Panc1 (cell line): ENCODE results near the gene CLCF1. TPM values are rescaled to one million over a fixed set of nuclear protein-coding genes. Genes with fewer than 3 reads are reported as not detected.

Source experiments
- ATAC-seq: fragments of 200-7000 bp; cut with Tn5 transposase; 2 replicates; pipeline ENCODE4 v1.9.1; 2020; ENCODE audit warnings: mild to moderate bottlenecking, moderate library complexity
- BruUV-seq: library from RNA; stranded (reverse); fragments of 400-500 nt; replicated peaks from 2 replicates; lab custom pipeline; 2021; lab: Mats Ljungman, UMichigan
- CTCF ChIA-PET: fragments of 300-600 bp; sonication (Branson Sonifier 250); formaldehyde crosslinking; loops from one replicate; lab custom pipeline; 2022; ENCODE audit warnings: antibody characterized with exemption; lab: Charles Lee
- POLR2A ChIA-PET: fragments of 300-600 bp; sonication (Branson Sonifier 250); formaldehyde crosslinking; loops from one replicate; lab custom pipeline; 2022; ENCODE audit warnings: antibody characterized with exemption; lab: Charles Lee
- DNase-seq: peaks from one replicate; pipeline ENCODE4 v3.0.0-alpha.2; 2010; ENCODE audit warnings: low read depth, low spot score
- H3K27ac ChIP-seq: 2 replicates; pipeline ENCODE4 v1.5.1; 2011; ENCODE audit warnings: mild to moderate bottlenecking, low read length, inconsistent platforms
- H3K27me3 ChIP-seq: fragments of 200-500 bp; sonication (Bioruptor generic); 2 replicates; pipeline ENCODE4 v1.6.0; 2014; ENCODE audit warnings: low read length, inconsistent platforms; ENCODE audit not compliant: control insufficient read depth, insufficient read depth
- H3K36me3 ChIP-seq: fragments of 200-500 bp; sonication (Bioruptor generic); 2 replicates; pipeline ENCODE4 v1.5.1; 2014; ENCODE audit warnings: inconsistent platforms, mild to moderate bottlenecking, low read length, moderate library complexity; ENCODE audit not compliant: control insufficient read depth, insufficient read depth
- H3K4me1 ChIP-seq: 2 replicates; pipeline ENCODE4 v1.5.1; 2011; ENCODE audit warnings: inconsistent platforms, mild to moderate bottlenecking, low read length, moderate library complexity; ENCODE audit not compliant: control insufficient read depth, insufficient read depth
- H3K4me3 ChIP-seq, 2 experiments: 2 replicates each; pipeline ENCODE4 v1.5.1; 2011 to 2012; ENCODE audit warnings: low read depth in 2 of 2, low read length in 2 of 2, mild to moderate bottlenecking in 2 of 2, inconsistent platforms in 1 of 2, moderate library complexity in 1 of 2
- H3K9me3 ChIP-seq: fragments of 200-500 bp; sonication (Bioruptor generic); 2 replicates; pipeline ENCODE4 v1.5.1; 2014; ENCODE audit warnings: low read depth, mild to moderate bottlenecking, inconsistent platforms, low read length, moderate library complexity; ENCODE audit not compliant: control insufficient read depth, insufficient read depth
- POLR2AphosphoS5 ChIP-seq: IDR thresholded peaks from 2 replicates; pipeline ENCODE4 v1.6.1; 2012; ENCODE audit warnings: mild to moderate bottlenecking, low read depth, low read length, moderate library complexity
- SIN3A ChIP-seq: IDR thresholded peaks from 2 replicates; pipeline ENCODE4 v1.6.1; 2012; ENCODE audit warnings: low read depth, mild to moderate bottlenecking, low read length, moderate library complexity, borderline replicate concordance; ENCODE audit not compliant: insufficient read depth
- TCF7L2 ChIP-seq: IDR thresholded peaks from 2 replicates; pipeline ENCODE4 v1.6.1; 2011; ENCODE audit warnings: mild to moderate bottlenecking, low read depth, low read length, inconsistent platforms
- in situ Hi-C: cut with HindIII; loops from 2 replicates; pipeline ENCODE4 v1.10.0; 2016; ENCODE audit warnings: low sequenced_read_pairs, low pct_unique_long_range_greater_than_20kb
- intact Hi-C: fragments of 100-400 bp; cut with micrococcal nuclease; formaldehyde crosslinking; loops from one replicate; pipeline ENCODE4 v1.10.0; 2022; ENCODE audit not compliant: unreplicated experiment
- total RNA-seq: library from RNA; stranded (reverse); gene quantifications from one replicate; pipeline ENCODE4 v1.2.1, GENCODE V29; 2021; ENCODE audit not compliant: unreplicated experiment
- TF ChIP-seq, protein P1 (sequence below): fragments of 450-650 bp; IDR thresholded peaks from 2 replicates; pipeline ENCODE4 v1.5.1; 2017; ENCODE audit warnings: mild to moderate bottlenecking
- TF ChIP-seq, protein P2 (sequence below), 2 experiments: IDR thresholded peaks; 2 replicates each; pipeline ENCODE4 v1.6.1; 2011 to 2012; ENCODE audit warnings: low read depth in 2 of 2, control low read depth in 1 of 2, low read length in 1 of 2, mild to moderate bottlenecking in 1 of 2, moderate library complexity in 1 of 2; ENCODE audit not compliant: insufficient read depth in 1 of 2

The CLCF1 gene
- total RNA-seq, 1 experiment from 2014 or later: 9.3 TPM

DNA sequence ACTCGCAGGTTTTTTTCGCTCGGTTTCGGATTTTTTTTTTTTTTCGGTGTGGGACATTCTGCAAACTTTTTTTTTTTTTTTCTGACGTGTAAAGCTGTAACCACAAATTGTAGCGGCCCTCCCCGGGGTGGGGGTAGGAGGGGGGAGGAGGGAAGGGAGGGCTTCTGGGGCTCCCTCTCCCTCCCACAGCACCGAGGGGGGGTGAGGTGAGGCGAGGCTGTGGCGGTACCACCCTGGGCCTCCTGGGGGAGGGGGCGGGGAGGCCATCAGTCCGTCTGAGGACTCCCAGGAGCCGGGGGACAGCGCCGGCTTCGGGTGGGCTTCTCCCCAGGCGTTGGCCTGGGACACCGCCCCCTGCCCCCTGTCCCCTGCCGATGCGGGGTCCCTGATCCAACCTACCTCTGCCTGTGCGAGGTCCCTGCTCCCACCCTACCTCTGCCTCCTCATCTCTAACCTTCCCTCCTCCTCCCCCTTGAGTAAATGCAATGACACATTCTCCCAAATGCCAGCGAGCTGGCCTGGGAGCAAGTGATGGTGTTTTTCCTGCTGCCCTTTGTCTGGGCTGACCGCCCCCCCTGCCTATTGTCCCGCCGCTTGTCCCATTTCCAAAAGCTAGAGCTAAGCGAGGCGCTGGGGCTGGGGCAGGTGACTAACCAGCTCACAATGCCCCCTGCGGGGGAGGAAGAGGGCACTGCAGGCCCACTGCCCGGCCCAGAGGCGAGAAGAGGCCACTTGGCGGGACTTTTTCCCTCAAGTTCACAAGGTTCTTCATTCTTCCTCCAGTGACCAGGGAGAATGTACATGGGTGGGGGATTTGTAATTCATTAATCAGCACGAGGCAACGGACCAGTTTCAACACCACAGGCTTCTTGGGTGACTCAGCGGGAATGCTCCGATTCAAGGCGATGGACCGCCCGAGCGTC, 511 bp upstream of the CLCF1 start:
- H3K9me3 ChIP-seq: no peaks in the 10 kb centered on the region
- H3K36me3 ChIP-seq: no peaks in the 10 kb centered on the region; the same call in 1 of the 2 replicates
- CTCF ChIA-PET: interaction anchor here (0.5 to 6.9 kb wide), 5 partner anchors 7 to 198 kb away, joined by 5 to 58 read pairs (median 19); no protein-coding TSS in a partner anchor
- H3K27ac ChIP-seq: peak overlapping the region; percentile 98
- intact Hi-C loops: no loop called here
- peaks cover 71% of the 10 kb centered on the region for H3K4me1 ChIP-seq
- POLR2A ChIA-PET: interaction anchor here (0.8 to 2.2 kb wide), 5 partner anchors 8 to 28 kb away, joined by 6 to 32 read pairs (median 11); partner anchors contain the start of genes POLD4 and PPP1CA
- in situ Hi-C loops: no loop called here
- ATAC-seq (peak; percentile 67), DNase-seq (peak; percentile 80)
- TF ChIP-seq, protein P1, sequence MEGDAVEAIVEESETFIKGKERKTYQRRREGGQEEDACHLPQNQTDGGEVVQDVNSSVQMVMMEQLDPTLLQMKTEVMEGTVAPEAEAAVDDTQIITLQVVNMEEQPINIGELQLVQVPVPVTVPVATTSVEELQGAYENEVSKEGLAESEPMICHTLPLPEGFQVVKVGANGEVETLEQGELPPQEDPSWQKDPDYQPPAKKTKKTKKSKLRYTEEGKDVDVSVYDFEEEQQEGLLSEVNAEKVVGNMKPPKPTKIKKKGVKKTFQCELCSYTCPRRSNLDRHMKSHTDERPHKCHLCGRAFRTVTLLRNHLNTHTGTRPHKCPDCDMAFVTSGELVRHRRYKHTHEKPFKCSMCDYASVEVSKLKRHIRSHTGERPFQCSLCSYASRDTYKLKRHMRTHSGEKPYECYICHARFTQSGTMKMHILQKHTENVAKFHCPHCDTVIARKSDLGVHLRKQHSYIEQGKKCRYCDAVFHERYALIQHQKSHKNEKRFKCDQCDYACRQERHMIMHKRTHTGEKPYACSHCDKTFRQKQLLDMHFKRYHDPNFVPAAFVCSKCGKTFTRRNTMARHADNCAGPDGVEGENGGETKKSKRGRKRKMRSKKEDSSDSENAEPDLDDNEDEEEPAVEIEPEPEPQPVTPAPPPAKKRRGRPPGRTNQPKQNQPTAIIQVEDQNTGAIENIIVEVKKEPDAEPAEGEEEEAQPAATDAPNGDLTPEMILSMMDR: no peak; the same call in 1 of the 2 replicates
- peak; percentile 46; the same call in 1 of the 2 replicates for TF ChIP-seq TCF7L2
- 0 out of 2 replicates have a peak, but pooled peaks have one; percentile 22 for TF ChIP-seq SIN3A
- peak; percentile 80; the same call in 1 of the 2 replicates for TF ChIP-seq POLR2AphosphoS5
- TF ChIP-seq, protein P2, sequence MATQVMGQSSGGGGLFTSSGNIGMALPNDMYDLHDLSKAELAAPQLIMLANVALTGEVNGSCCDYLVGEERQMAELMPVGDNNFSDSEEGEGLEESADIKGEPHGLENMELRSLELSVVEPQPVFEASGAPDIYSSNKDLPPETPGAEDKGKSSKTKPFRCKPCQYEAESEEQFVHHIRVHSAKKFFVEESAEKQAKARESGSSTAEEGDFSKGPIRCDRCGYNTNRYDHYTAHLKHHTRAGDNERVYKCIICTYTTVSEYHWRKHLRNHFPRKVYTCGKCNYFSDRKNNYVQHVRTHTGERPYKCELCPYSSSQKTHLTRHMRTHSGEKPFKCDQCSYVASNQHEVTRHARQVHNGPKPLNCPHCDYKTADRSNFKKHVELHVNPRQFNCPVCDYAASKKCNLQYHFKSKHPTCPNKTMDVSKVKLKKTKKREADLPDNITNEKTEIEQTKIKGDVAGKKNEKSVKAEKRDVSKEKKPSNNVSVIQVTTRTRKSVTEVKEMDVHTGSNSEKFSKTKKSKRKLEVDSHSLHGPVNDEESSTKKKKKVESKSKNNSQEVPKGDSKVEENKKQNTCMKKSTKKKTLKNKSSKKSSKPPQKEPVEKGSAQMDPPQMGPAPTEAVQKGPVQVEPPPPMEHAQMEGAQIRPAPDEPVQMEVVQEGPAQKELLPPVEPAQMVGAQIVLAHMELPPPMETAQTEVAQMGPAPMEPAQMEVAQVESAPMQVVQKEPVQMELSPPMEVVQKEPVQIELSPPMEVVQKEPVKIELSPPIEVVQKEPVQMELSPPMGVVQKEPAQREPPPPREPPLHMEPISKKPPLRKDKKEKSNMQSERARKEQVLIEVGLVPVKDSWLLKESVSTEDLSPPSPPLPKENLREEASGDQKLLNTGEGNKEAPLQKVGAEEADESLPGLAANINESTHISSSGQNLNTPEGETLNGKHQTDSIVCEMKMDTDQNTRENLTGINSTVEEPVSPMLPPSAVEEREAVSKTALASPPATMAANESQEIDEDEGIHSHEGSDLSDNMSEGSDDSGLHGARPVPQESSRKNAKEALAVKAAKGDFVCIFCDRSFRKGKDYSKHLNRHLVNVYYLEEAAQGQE (IDR thresholded peaks at IDR 0.05; ENCODE audit: insufficient read depth in 1 of 2, low read depth in 2 of 2, low read length in 1 of 2): no peak
- no TSS peak for BruUV-seq
- peak overlapping the region; percentile 65 to 69 for H3K4me3 ChIP-seq
- no peaks in the 10 kb centered on the region for H3K27me3 ChIP-seq

DNA sequence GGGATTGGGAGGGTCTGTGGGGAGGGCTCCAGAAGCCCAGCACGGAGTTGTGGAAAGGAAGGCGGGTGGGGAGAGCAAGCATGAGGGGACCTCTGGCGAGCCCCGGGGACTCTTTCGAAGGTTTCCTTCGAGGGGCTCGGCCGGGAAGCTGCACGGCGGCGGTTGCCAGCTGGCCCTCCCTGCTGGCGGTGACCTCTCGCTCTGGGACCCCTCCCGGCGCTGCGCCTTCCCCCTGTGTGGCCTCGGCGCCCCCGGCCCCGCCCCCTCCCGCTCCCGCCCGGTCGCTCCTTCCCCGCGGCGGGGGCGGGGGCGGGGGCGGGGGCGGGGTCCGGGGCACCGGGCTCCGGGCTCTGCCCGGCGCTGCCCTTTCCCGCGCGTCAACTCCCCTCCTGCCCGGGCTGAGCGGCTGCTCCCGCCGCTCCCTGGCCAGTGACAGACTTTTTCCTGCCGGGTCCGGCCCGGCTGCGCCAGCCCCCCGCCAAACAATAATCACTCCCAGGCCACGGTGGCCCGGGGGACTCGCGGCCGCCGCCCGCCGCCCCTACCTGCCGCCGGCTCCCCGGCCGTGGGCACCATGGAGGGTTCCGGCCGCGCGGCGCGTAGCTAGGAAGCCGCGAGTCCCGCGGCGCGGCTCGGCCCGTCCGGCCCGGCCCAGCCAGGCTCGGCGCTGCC, 941 bp downstream of the CLCF1 start:
- intact Hi-C loops: no loop called here
- no peaks in the 10 kb centered on the region for H3K9me3 ChIP-seq
- peak overlapping the region; percentile 65 to 69 for H3K4me3 ChIP-seq
- DNase-seq (no peak), ATAC-seq (peak; percentile 39)
- TF ChIP-seq POLR2AphosphoS5: peak; percentile 74; the same call in 1 of the 2 replicates
- TF ChIP-seq TCF7L2: no peak
- peak overlapping the region; percentile 88 for H3K27ac ChIP-seq
- no peaks in the 10 kb centered on the region; the same call in 1 of the 2 replicates for H3K36me3 ChIP-seq
- no TSS peak for BruUV-seq
- H3K4me1 ChIP-seq: peaks cover 62% of the 10 kb centered on the region
- no peaks in the 10 kb centered on the region for H3K27me3 ChIP-seq
- POLR2A ChIA-PET: interaction anchor here (0.5 to 1.0 kb wide), 4 partner anchors 15 to 805 kb away, joined by 3 to 6 read pairs (median 4); no protein-coding TSS in a partner anchor
- in situ Hi-C loops: no loop called here
- CTCF ChIA-PET: interaction anchor here (0.6 to 6.9 kb wide), 4 partner anchors 8 to 55 kb away, joined by 4 to 58 read pairs (median 6); partner anchors contain the start of gene PPP1CA
